SJSA1 (cell line): ENCODE measurements around the gene B4GALNT3. TPM values are rescaled to one million over a fixed set of nuclear protein-coding genes. Genes with fewer than 3 reads are reported as not detected.

Experiments used
- DNase-seq, 2 experiments: peaks; one replicate each; pipeline ENCODE4 v3.0.0-alpha.2; 2015 to 2020; ENCODE audit warnings: low spot score in 2 of 2, low read depth in 1 of 2
- H3K27ac ChIP-seq: fragments of 250-450 bp; sonication (Bioruptor Pico); 2 replicates; pipeline ENCODE4 v1.5.1; 2020; ENCODE audit warnings: mild to moderate bottlenecking, moderate library complexity
- H3K27me3 ChIP-seq: fragments of 250-450 bp; sonication (Bioruptor Pico); replicated peaks from 2 replicates; pipeline ENCODE4 v1.5.1; 2020; ENCODE audit warnings: mild to moderate bottlenecking, moderate library complexity
- H3K36me3 ChIP-seq: fragments of 250-450 bp; sonication (Bioruptor Pico); 2 replicates; pipeline ENCODE4 v1.5.1; 2020; ENCODE audit warnings: mild to moderate bottlenecking
- H3K4me1 ChIP-seq: fragments of 250-450 bp; sonication (Bioruptor Pico); replicated peaks from 2 replicates; pipeline ENCODE4 v1.6.1; 2021; ENCODE audit warnings: mild to moderate bottlenecking
- H3K4me3 ChIP-seq: fragments of 250-450 bp; sonication (Bioruptor Pico); 2 replicates; pipeline ENCODE4 v1.5.1; 2020; ENCODE audit warnings: mild to moderate bottlenecking
- H3K9me3 ChIP-seq: fragments of 250-450 bp; sonication (Bioruptor Pico); replicated peaks from 2 replicates; pipeline ENCODE4 v1.5.1; 2020; ENCODE audit warnings: mild to moderate bottlenecking
- total RNA-seq: library from RNA; depleted of rRNA; stranded (reverse); fragments of >200 nt; shearing (Covaris generic); gene quantifications from 2 replicates; pipeline ENCODE4 v1.2.3, GENCODE V29; 2014

Gene B4GALNT3
- total RNA-seq, 1 experiment from 2014 or later: not detected

DNA sequence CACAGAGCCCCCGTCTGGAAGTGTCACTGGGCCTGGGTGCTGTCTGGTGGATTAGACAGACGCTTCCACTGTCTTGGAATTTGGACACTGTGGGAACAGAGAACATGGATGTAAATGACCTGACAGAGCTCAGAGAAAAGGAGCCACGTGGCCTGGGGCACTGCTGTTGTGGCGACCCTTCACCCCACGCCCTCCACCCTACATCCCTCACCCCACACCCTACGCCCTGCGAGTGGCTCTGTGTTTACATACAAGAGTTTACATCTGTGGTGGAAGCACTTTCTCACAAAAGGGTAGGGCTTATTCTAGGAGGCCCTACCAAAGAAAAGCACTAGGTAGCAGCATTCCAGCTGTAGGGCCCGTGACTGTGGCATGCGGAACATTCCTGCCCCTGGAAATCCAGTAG is 47.7 kb downstream of the B4GALNT3 start:
- H3K27ac ChIP-seq: no peak overlapping the region
- no peaks in the 10 kb centered on the region for H3K36me3 ChIP-seq
- no peak overlapping the region for H3K4me3 ChIP-seq
- peaks cover 15% of the 10 kb centered on the region for H3K4me1 ChIP-seq
- no peak for DNase-seq
- peaks cover 8% of the 10 kb centered on the region; the same call in 1 of the 2 replicates for H3K27me3 ChIP-seq
- H3K9me3 ChIP-seq: no peaks in the 10 kb centered on the region

DNA sequence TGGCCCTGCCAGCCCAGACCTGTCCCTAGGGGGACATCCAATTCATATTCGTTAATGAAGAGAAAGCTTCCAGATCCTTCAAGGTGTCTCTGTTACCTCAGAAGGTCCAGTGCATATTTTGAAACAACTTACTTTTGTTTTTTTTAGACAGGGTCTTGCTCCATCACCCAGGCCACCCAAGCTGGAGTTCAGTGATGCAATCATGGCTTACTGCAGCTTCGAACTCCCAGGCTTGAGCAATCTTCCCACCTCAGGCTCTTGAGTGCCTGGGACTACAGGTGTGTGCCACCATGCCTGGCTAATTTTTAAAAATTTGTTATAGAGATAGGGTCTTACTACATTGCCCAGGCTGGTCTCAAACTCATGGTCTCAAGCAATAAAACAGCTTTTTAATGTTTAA is 48.4 kb downstream of the B4GALNT3 start:
- Histone ChIP-seq H3K4me3 (no peak overlapping the region), H3K27ac (no peak overlapping the region), H3K9me3 (no peaks in the 10 kb centered on the region), H3K36me3 (no peaks in the 10 kb centered on the region), H3K4me1 (peaks cover 15% of the 10 kb centered on the region), H3K27me3 (peaks cover 8% of the 10 kb centered on the region; the same call in 1 of the 2 replicates)
- DNase-seq: no peak

DNA sequence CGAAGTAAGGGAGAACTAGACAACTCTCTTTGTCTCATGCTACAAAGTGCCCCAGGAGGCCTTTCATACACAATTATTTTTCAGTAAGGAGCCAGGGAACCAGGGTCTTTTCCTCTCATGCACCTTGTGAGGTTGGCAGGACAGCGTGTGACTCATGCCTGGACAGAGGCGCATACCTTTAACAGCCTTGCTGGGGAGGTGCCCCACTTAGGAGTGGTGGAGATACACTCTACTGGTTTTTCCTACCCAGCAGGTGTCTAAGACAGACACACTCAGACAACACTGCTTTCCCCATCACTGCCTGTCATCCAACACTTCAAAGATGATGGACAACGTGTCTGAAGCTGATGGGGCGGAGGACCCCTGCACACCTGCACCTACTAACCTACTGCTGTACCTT is 49.1 kb downstream of the B4GALNT3 start:
- peaks cover 5% of the 10 kb centered on the region; the same call in 1 of the 2 replicates for H3K27me3 ChIP-seq
- peaks cover 15% of the 10 kb centered on the region for H3K4me1 ChIP-seq
- no peak for DNase-seq
- H3K9me3 ChIP-seq: no peaks in the 10 kb centered on the region
- H3K27ac ChIP-seq: no peak overlapping the region
- H3K4me3 ChIP-seq: no peak overlapping the region
- no peaks in the 10 kb centered on the region for H3K36me3 ChIP-seq

DNA sequence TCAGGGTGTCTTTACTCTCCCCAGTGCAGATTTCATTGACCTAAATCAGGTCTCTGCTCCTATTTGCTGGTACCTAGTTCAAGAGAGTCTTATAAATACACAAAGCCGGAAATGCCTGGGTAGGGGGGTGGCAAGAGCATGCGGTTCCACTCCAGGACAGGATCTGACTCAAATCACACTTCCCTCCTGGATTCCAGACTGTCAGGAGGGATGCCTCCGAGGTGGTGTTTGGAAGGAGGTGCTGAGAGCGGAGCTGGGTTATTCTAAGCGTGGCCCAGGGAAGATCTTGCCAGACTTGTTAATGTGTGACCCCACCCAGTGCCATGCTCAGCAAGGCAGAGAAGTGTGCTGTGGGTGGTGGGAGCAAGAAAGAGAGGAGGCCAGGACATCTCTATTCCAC is 49.8 kb downstream of the B4GALNT3 start:
- Histone ChIP-seq H3K4me3 (no peak overlapping the region), H3K27me3 (peaks cover 5% of the 10 kb centered on the region; the same call in 1 of the 2 replicates), H3K9me3 (no peaks in the 10 kb centered on the region), H3K27ac (no peak overlapping the region), H3K36me3 (no peaks in the 10 kb centered on the region), H3K4me1 (peaks cover 15% of the 10 kb centered on the region)
- DNase-seq: no peak

DNA sequence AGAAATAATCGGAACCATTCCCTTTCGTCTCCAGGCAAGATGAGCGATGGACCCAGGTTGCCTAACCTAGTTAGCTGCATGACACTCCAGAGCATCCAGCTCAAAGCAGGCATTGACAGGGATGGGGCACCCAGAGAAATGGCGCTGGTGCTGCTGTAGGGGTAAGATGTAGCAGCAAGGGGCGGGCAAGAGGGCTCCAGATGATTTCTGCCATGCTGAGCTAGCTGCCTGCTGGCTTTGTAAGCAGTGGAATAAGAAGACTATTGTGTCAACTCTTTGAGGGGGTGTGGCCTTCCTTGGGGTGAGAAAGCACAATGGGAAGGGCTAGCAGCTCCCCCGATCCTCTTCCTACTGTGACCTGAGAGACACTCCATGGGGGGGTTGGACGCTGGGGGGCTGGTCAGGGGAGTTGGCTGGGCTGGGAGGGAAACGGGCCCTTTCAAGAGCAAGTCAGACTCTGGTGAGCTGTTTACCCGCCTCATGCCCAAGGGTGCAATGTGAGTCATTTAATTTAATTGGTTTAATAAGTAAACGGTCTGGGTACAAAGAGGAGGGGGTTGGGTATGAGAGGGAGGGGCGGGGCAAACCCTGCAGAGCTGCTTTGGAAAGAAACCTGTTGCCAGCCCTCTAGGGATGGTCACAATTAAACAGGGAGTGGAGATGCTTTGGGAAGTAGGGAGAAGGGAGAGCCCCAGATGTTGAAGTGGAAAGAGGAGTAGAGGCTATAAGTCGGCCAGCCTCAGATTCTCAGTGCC is 50.5 kb downstream of the B4GALNT3 start:
- Histone ChIP-seq H3K4me3 (no peak overlapping the region), H3K36me3 (no peaks in the 10 kb centered on the region), H3K27me3 (peaks cover 5% of the 10 kb centered on the region; the same call in 1 of the 2 replicates), H3K4me1 (peaks cover 15% of the 10 kb centered on the region), H3K9me3 (no peaks in the 10 kb centered on the region), H3K27ac (no peak overlapping the region)
- DNase-seq: no peak

DNA sequence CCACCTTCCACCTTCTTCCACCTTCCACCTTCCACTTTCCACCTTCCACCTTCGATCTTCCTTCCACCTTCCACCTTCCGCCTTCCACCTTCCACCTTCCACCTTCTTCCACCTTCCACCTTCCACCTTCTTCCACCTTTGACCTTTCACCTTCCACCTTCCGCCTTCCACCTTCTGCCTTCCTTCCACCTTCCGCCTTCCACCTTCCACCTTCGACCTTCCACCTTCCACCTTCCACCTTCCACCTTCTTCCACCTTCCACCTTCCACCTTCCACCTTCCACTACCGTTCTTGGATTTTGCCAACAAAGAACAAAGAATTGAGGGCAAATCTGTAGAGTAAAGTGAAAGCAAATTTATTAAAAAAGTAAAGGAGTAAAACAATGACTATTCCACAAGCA is 53.2 kb downstream of the B4GALNT3 start:
- DNase-seq: no peak
- Histone ChIP-seq H3K27me3 (peaks cover 15% of the 10 kb centered on the region), H3K9me3 (0 out of 2 replicates have a peak, but pooled peaks cover 3% of the 10 kb centered on the region), H3K4me1 (peaks cover 15% of the 10 kb centered on the region), H3K4me3 (no peak overlapping the region), H3K27ac (no peak overlapping the region), H3K36me3 (no peaks in the 10 kb centered on the region)

DNA sequence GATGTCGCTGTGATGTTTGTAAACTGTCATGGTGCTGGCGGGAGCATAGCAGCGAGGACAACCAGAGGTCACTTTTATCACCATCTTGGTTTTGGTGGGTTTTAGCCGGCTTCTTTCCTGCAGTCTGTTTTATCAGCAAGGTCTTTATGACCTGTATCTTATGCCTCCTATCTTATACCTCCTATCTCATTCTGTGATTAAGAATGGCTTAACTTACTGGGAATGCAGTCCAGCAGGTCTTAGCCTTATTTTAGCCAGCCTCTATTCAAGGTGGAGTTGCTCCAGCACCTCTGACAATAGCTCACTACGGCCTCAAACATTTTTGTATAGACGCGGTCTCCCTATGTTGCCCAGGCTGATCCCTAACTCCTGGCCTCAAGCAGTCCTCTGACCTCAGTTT is 53.7 kb downstream of the B4GALNT3 start:
- Histone ChIP-seq H3K36me3 (no peaks in the 10 kb centered on the region), H3K27me3 (peaks cover 20% of the 10 kb centered on the region), H3K9me3 (0 out of 2 replicates have a peak, but pooled peaks cover 3% of the 10 kb centered on the region), H3K27ac (no peak overlapping the region), H3K4me1 (peaks cover 15% of the 10 kb centered on the region), H3K4me3 (no peak overlapping the region)
- no peak for DNase-seq

DNA sequence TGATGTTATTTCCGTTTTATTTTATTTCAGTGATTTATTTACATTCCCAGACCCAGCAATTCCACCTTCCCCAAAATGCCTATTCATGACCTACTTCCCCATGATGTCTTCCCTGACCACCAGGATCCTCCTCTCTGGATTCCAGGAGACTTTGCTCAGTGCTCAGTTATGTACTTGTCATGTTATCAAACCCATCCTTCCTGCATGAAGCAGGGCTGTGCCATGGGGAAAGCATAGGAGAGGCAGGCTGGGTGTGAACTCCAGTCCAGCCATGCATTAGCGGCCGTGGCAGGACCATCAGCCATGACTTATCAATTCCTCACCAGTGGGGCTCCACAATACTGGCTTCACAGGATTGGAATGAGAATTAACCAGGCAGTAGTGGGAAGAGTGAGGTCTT is 57.8 kb downstream of the B4GALNT3 start:
- Histone ChIP-seq H3K27ac (no peak overlapping the region), H3K27me3 (peaks cover 38% of the 10 kb centered on the region), H3K4me3 (no peak overlapping the region), H3K36me3 (no peaks in the 10 kb centered on the region), H3K9me3 (0 out of 2 replicates have a peak, but pooled peaks cover 3% of the 10 kb centered on the region), H3K4me1 (no peaks in the 10 kb centered on the region)
- DNase-seq: no peak

DNA sequence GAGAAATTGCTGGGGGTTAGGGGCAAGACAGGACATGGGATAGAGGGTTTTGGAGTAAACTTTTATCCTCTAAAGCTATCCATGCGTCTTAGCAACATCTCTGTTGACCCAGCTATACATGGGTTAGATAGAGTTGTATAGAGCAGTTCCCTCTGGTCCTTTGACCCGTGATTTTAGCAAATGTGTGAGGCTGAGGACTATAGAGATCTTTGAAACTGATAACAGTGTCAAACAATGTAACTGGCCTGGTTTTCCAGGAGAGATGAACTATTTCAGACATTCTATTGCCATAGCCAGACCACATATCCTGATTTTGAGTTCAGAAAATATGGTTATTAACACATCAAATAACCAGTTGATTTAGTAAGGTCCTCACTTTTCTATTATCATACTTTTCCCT is 60.4 kb downstream of the B4GALNT3 start:
- Histone ChIP-seq H3K36me3 (no peaks in the 10 kb centered on the region), H3K4me1 (no peaks in the 10 kb centered on the region), H3K27me3 (peaks cover 40% of the 10 kb centered on the region), H3K27ac (no peak overlapping the region), H3K4me3 (no peak overlapping the region), H3K9me3 (0 out of 2 replicates have a peak, but pooled peaks cover 3% of the 10 kb centered on the region)
- no peak for DNase-seq

DNA sequence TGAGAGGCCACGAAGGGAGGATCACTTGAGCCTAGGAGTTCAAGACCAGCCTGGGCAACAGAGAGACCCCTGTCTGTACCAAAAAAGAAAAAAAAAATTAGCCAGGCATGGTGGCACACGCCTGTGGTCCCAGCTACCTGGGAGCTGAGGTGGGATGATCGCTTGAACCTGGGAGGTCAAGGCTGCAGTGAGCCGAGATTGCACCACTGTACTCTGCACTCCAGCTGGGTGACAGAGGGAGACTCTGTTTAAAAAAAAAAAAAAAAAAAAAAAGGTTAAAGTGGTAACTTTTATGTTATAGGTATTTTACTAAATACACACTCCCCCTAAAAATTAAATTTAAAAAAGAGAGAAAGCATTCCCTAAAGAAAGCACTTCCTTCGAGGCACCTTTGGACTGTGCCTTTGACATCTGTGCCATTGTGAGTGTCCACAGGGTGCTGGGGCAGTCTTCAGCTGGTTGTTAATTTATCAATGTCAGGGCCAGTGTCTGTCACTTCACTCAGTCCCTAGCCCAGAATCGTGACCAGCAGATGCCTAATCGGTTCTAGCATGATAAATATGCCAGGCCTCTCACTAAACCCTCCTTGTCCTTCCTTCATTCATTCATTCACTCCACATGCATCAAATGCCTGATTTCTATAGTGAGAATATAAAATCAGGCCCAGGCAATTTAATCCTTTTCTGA is 63.1 kb downstream of the B4GALNT3 start:
- no peak for DNase-seq
- Histone ChIP-seq H3K27me3 (peaks cover 26% of the 10 kb centered on the region), H3K4me3 (no peak overlapping the region), H3K36me3 (no peaks in the 10 kb centered on the region), H3K9me3 (no peaks in the 10 kb centered on the region), H3K27ac (no peak overlapping the region), H3K4me1 (no peaks in the 10 kb centered on the region)

DNA sequence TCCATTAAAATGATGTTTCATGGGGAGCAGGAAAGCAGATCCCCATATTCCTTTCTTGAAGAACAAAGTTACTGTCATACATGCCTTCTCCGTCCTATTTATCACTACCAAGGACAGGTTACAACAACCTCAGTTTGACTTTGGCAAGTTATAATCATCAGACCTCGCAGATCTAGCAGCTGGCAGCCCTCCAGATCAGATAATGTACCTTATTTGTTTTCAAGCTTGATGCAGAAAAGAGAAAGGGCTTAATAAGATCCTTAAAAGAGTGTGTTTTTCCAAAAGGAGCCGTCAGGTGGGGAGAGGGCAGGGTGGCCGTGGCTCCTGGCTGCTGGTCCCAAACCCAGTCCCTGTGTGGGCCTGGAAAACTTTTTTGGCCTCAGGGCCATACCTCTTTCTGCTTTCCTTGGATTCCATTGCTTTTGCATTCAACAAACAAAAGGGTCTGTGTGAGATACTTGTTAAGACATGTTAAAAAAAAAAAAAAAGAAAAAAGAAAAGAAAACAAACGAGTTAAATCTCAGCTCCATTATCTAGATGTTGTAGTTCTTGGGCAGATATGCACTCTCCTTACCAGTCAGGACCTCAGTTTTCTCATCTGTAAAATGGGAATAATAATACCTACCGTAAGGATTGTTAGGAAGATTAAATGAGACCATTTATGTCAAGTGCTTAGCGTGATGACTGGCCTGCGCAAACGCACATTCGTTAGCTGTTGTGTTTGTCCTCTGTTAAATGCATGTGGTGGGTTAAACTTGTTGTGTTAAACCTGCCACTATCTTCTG is 64.6 kb downstream of the B4GALNT3 start:
- no peak for DNase-seq

DNA sequence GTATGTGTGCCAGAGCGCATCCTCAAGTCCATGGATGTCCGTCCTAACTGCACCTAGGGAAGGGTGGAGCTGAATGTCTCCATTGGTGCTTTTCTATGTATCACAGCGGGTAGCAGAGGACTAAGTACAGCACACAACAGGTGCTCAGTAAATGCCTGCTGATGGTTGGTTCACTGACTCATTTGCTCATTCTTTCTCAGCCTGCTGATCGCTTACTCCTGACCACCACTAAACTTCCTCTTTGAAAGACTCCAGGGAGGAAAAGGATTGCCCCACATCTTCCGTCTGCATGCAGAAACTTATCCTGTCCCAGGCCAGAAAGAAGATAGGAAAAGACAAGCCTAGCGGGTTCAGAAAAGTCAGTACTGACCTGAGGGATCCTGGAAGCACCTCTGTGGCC is 66.3 kb downstream of the B4GALNT3 start:
- DNase-seq: no peak

More for the DNA sequence above, 64.6 kb downstream of the B4GALNT3 start:
- no peaks in the 10 kb centered on the region for H3K36me3 ChIP-seq
- H3K27me3 ChIP-seq: peaks cover 12% of the 10 kb centered on the region; the same call in 1 of the 2 replicates
- no peaks in the 10 kb centered on the region for H3K4me1 ChIP-seq
- H3K9me3 ChIP-seq: peaks cover 2% of the 10 kb centered on the region; the same call in 1 of the 2 replicates
- H3K4me3 ChIP-seq: no peak overlapping the region
- no peak overlapping the region for H3K27ac ChIP-seq

DNA sequence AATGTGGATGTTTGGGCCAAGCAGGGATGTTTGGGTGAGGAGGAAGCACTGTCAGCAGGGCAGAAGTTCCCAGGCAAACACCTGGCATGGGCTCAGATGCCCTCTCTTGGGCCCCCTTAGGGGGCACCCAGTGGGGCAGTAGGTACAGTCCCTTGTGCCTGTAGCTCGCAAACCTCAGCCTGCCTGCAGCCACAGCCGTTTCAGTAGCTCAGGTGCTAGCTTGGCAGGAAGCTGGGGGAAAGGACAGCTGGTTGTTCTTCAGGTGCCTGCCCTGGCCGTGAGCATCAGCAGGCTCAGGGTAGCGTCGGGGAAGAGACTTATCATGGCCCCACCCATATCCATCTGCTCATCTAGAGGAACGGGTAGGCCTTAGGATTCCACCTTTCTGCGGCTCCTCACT is 67.5 kb downstream of the B4GALNT3 start:
- Histone ChIP-seq H3K4me1 (no peaks in the 10 kb centered on the region), H3K36me3 (no peaks in the 10 kb centered on the region), H3K9me3 (peaks cover 2% of the 10 kb centered on the region; the same call in 1 of the 2 replicates), H3K27ac (no peak overlapping the region), H3K27me3 (peaks cover 4% of the 10 kb centered on the region; the same call in 1 of the 2 replicates), H3K4me3 (no peak overlapping the region)
- DNase-seq: no peak

More for the DNA sequence above, 66.3 kb downstream of the B4GALNT3 start:
- Histone ChIP-seq H3K36me3 (no peaks in the 10 kb centered on the region), H3K4me1 (no peaks in the 10 kb centered on the region), H3K4me3 (no peak overlapping the region), H3K9me3 (peaks cover 2% of the 10 kb centered on the region; the same call in 1 of the 2 replicates), H3K27ac (no peak overlapping the region), H3K27me3 (peaks cover 8% of the 10 kb centered on the region; the same call in 1 of the 2 replicates)
